Mesenchymal stem cell (in vitro differentiated cells and primary cell): ENCODE measurements around the gene ARL6.

ENCODE experiments used
- DNase-seq: peaks from one replicate; pipeline ENCODE4 v3.0.0-alpha.2; 2013
- H2AFZ ChIP-seq: one replicate; pipeline ENCODE4 v1.6.1; 2013; ENCODE audit warnings: low read depth, mild to moderate bottlenecking, control low read depth, inconsistent platforms, low read length, moderate library complexity
- H2AK5ac ChIP-seq: 2 replicates; pipeline ENCODE4 v1.6.1; 2013; ENCODE audit warnings: low read length, moderate library complexity, mild to moderate bottlenecking, inconsistent platforms; ENCODE audit not compliant: severe bottlenecking
- H2BK120ac ChIP-seq: one replicate; pipeline ENCODE4 v1.6.1; 2013; ENCODE audit warnings: low read depth, mild to moderate bottlenecking, inconsistent platforms, low read length, moderate library complexity
- H2BK12ac ChIP-seq, 2 experiments: one replicate each; pipeline ENCODE4 v1.6.1; 2013; ENCODE audit warnings: inconsistent platforms in 2 of 2, low read length in 2 of 2, mild to moderate bottlenecking in 2 of 2, moderate library complexity in 2 of 2, control low read depth in 1 of 2
- H2BK15ac ChIP-seq: one replicate; pipeline ENCODE4 v1.6.1; 2013; ENCODE audit warnings: mild to moderate bottlenecking, low read depth, inconsistent platforms; ENCODE audit not compliant: poor library complexity, severe bottlenecking
- H2BK5ac ChIP-seq: 2 replicates; pipeline ENCODE4 v1.6.1; 2013; ENCODE audit warnings: low read depth, mild to moderate bottlenecking, low read length, control low read depth, inconsistent platforms; ENCODE audit not compliant: poor library complexity, severe bottlenecking
- H3K14ac ChIP-seq, 2 experiments: one replicate each; pipeline ENCODE4 v1.6.1; 2013; ENCODE audit warnings: inconsistent platforms in 2 of 2, low read length in 2 of 2, control low read depth in 1 of 2, mild to moderate bottlenecking in 1 of 2, moderate library complexity in 1 of 2
- H3K18ac ChIP-seq, 2 experiments: one replicate each; pipeline ENCODE4 v1.6.1; 2013; ENCODE audit warnings: inconsistent platforms in 2 of 2, low read length in 2 of 2, control low read depth in 1 of 2, low read depth in 1 of 2, mild to moderate bottlenecking in 1 of 2
- H3K23ac ChIP-seq, 2 experiments: one replicate each; pipeline ENCODE4 v1.6.1; 2013; ENCODE audit warnings: inconsistent platforms in 2 of 2, low read length in 2 of 2, mild to moderate bottlenecking in 2 of 2, moderate library complexity in 2 of 2, control low read depth in 1 of 2
- H3K27ac ChIP-seq: 2 replicates; pipeline ENCODE4 v1.5.1; 2013; ENCODE audit warnings: mild to moderate bottlenecking, moderate library complexity, low read length, control low read depth, inconsistent platforms; ENCODE audit not compliant: poor library complexity, severe bottlenecking
- H3K27me3 ChIP-seq, 2 experiments: 2 replicates each; pipeline versions ENCODE4 v1.6.1 to v1.7.0; 2013; ENCODE audit warnings: low read length in 2 of 2, mild to moderate bottlenecking in 2 of 2, moderate library complexity in 2 of 2, control low read depth in 1 of 2, inconsistent platforms in 1 of 2; ENCODE audit not compliant: control insufficient read depth in 1 of 2, insufficient read depth in 1 of 2
- H3K36me3 ChIP-seq, 2 experiments: 2 replicates each; pipeline versions ENCODE4 v1.6.1 to v1.7.0; 2013; ENCODE audit warnings: low read length in 2 of 2, control low read depth in 1 of 2, inconsistent platforms in 1 of 2, low read depth in 1 of 2, mild to moderate bottlenecking in 1 of 2; ENCODE audit not compliant: insufficient read depth in 2 of 2, control insufficient read depth in 1 of 2
- H3K4ac ChIP-seq, 2 experiments: one replicate each; pipeline ENCODE4 v1.6.1; 2013; ENCODE audit warnings: inconsistent platforms in 2 of 2, low read length in 2 of 2, mild to moderate bottlenecking in 2 of 2, moderate library complexity in 2 of 2, control low read depth in 1 of 2, low read depth in 1 of 2
- H3K4me1 ChIP-seq: 2 replicates; pipeline ENCODE4 v1.6.1; 2013; ENCODE audit warnings: low read depth, low read length, control low read depth; ENCODE audit not compliant: control insufficient read depth, insufficient read depth
- H3K4me2 ChIP-seq: 2 replicates; pipeline ENCODE4 v1.6.1; 2013; ENCODE audit warnings: low read length, mild to moderate bottlenecking, inconsistent platforms; ENCODE audit not compliant: poor library complexity, severe bottlenecking
- H3K4me3 ChIP-seq, 2 experiments: 2 replicates each; pipeline versions ENCODE4 v1.5.1 to v1.7.0; 2013; ENCODE audit warnings: low read length in 2 of 2, mild to moderate bottlenecking in 2 of 2, control low read depth in 1 of 2, low read depth in 1 of 2; ENCODE audit not compliant: insufficient read depth in 1 of 2
- H3K79me1 ChIP-seq: replicated peaks from 2 replicates; pipeline ENCODE4 v1.6.1; 2013; ENCODE audit warnings: mild to moderate bottlenecking, control low read depth, low read length, inconsistent platforms; ENCODE audit not compliant: poor library complexity, severe bottlenecking
- H3K9ac ChIP-seq: 2 replicates; pipeline ENCODE4 v1.7.0; 2013; ENCODE audit warnings: mild to moderate bottlenecking, low read length, moderate library complexity
- H3K9me3 ChIP-seq: 2 replicates; pipeline ENCODE4 v1.7.0; 2013; ENCODE audit warnings: mild to moderate bottlenecking, low read length; ENCODE audit not compliant: control insufficient read depth
- H4K8ac ChIP-seq: one replicate; pipeline ENCODE4 v1.6.1; 2013; ENCODE audit warnings: inconsistent platforms, mild to moderate bottlenecking, low read length, moderate library complexity
- H4K91ac ChIP-seq: one replicate; pipeline ENCODE4 v1.6.1; 2013; ENCODE audit warnings: mild to moderate bottlenecking, low read length, inconsistent platforms
- WGBS: methylation state at CpG from one replicate; pipeline ENCODE4 v1.1.7; 2013; ENCODE audit warnings: mixed read lengths; 5-methylcytosine and 5-hydroxymethylcytosine counted together

Gene ARL6

DNA sequence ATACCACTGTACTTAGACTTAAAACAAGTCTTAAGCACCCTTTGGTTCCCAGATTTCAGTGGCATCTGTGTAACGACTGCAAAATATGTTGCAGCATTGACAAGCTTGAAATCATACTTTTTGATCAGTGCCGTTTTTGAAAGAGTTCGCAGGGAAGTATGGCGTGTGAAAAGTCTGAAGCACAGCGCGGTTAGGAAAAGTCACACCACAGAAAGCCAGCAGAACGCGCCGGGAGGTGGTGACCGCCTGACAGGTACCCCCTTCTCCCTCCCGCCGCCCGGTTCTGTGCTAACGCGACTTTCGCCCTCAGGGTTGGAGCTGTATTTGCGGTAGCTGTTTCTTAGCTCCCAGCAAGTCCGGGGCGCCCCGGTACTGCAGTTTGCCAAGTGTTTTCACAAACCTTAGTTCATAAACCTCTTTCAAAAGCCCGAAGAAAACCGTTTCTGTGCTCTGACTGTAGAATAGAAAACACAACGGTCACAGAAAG, 56.8 kb downstream of the ARL6 start:
- no peaks in the 10 kb centered on the region for H3K9me3 ChIP-seq
- no peaks in the 10 kb centered on the region for H3K27me3 ChIP-seq
- H3K18ac ChIP-seq, result peak overlapping the region in 1 of 2 experiments; percentile 90
- peak overlapping the region; percentile 76 to 91 for H3K4me3 ChIP-seq
- H2AFZ ChIP-seq, result peak overlapping the region; percentile 97
- DNase-seq, result peak; percentile 84
- H4K8ac ChIP-seq, result peak overlapping the region; percentile 67
- peak overlapping the region in 1 of 2 experiments; percentile 91 for H3K4ac ChIP-seq
- H3K14ac ChIP-seq, result peak overlapping the region in 1 of 2 experiments; percentile 91
- peak overlapping the region in 1 of 2 experiments; percentile 71 for H2BK12ac ChIP-seq
- H2BK15ac ChIP-seq, result no peak overlapping the region
- peak overlapping the region; percentile 88 for H3K4me2 ChIP-seq
- 1% methylated on average over 23 of the region's 23 CpGs for WGBS
- H3K79me1 ChIP-seq, result peaks cover 11% of the 10 kb centered on the region
- no peak overlapping the region for H2BK5ac ChIP-seq
- no peaks in the 10 kb centered on the region for H3K36me3 ChIP-seq
- H3K4me1 ChIP-seq, result peaks cover 4% of the 10 kb centered on the region
- H4K91ac ChIP-seq, result no peak overlapping the region
- H3K9ac ChIP-seq, result peak overlapping the region; percentile 91
- H2AK5ac ChIP-seq, result no peak overlapping the region
- peak overlapping the region; percentile 66 for H3K27ac ChIP-seq
- H3K23ac ChIP-seq, result no peak overlapping the region
- H2BK120ac ChIP-seq, result no peak overlapping the region

DNA sequence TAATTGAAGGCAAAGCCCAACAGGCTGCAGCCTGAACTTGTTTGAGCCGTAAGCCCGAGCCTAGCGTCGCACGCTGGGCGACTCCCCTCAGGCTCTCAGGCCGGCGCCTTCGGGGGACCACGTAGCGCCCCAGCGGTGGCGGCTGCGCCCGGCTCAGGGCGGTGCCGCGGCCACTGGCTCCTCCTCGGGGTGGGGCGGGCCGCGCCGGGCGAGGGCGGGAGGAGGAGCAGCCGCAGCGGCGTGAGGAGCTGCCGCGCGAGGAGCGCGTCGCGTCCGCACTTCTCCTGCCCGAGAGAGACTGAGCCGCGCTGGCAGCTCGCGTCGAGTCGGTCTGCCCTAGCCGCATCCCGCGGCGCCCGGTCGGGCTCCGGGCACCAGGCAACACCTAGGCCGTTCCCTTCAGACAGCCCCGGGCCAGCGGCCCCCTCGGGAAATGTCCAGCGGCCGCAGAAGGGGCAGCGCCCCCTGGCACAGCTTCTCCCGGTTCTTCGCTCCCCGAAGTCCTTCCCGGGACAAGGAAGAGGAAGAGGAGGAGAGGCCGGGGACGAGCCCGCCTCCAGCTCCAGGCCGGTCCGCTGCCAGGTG, 57.3 kb downstream of the ARL6 start, which contains the start of gene CRYBG3:
CRYBG3 (plus strand) TSS at position 238 of the 585 bp plus-strand sequence; CDS start at position 434, 196 bp downstream.
- Histone ChIP-seq H4K8ac (peak within 1 kb of the TSS; percentile 67), H3K36me3 (no peaks in the 10 kb centered on the region), H2BK15ac (no peak within 1 kb of the TSS), H2BK5ac (peak within 1 kb of the TSS; percentile 20), H3K14ac (peak within 1 kb of the TSS in 1 of 2 experiments; percentile 96), H3K18ac (peak within 1 kb of the TSS; percentile 78 to 98), H3K4ac (peak within 1 kb of the TSS in 1 of 2 experiments; percentile 91), H4K91ac (no peak within 1 kb of the TSS), H3K23ac (peak within 1 kb of the TSS in 1 of 2 experiments; percentile 55), H3K27ac (peak within 1 kb of the TSS; percentile 66), H2AFZ (peak within 1 kb of the TSS; percentile 97), H3K4me3 (peak within 1 kb of the TSS; percentile 76 to 91), H3K4me1 (peaks cover 4% of the 10 kb centered on the region), H3K79me1 (peaks cover 12% of the 10 kb centered on the region), H3K9me3 (no peaks in the 10 kb centered on the region), H2BK12ac (peak within 1 kb of the TSS in 1 of 2 experiments; percentile 94), H3K9ac (peak within 1 kb of the TSS; percentile 91), H3K4me2 (peak within 1 kb of the TSS; percentile 88), H3K27me3 (no peaks in the 10 kb centered on the region), H2BK120ac (peak within 1 kb of the TSS; percentile 78), H2AK5ac (no peak within 1 kb of the TSS)
- DNase-seq, result peak; percentile 87
- WGBS, result 0% methylated on average over 43 of the region's 66 CpGs

DNA sequence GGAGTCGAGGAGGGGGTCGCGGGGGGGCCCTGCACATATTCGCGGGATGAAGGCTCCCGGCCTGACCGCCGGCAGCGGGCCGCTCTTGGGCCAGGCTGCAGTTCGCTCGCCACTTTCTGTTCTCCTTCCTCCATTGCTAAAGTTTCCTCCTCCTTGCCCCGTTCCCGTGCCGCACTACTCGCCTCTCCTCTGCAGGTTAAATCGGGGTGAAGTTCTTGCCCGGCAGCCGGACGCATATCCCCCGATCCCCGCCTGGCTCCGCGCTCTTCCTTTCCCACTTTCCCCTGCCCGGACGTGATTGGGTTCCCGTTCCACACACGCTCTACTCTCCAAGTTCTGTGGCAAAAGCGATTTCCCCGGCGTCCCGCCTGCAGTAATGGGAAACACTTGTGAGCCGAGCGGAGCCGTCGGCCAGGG, 57.8 kb downstream of the ARL6 start:
- Histone ChIP-seq H4K91ac (no peak overlapping the region), H3K36me3 (no peaks in the 10 kb centered on the region), H2AFZ (peak overlapping the region; percentile 96), H3K79me1 (peaks cover 16% of the 10 kb centered on the region), H3K4me1 (peaks cover 4% of the 10 kb centered on the region), H4K8ac (peak overlapping the region; percentile 22), H2BK120ac (peak overlapping the region; percentile 78), H3K9ac (peak overlapping the region; percentile 91), H3K14ac (peak overlapping the region in 1 of 2 experiments; percentile 96), H3K18ac (peak overlapping the region; percentile 78 to 98), H3K4me3 (peak overlapping the region; percentile 76 to 91), H3K9me3 (no peaks in the 10 kb centered on the region), H2BK12ac (no peak overlapping the region), H2BK5ac (peak overlapping the region; percentile 20), H2AK5ac (no peak overlapping the region), H3K4me2 (peak overlapping the region; percentile 88), H2BK15ac (no peak overlapping the region), H3K27ac (peak overlapping the region; percentile 57), H3K27me3 (no peaks in the 10 kb centered on the region), H3K4ac (peak overlapping the region in 1 of 2 experiments; percentile 73), H3K23ac (peak overlapping the region in 1 of 2 experiments; percentile 55)
- 0% methylated on average over 28 of the region's 36 CpGs for WGBS
- peak; percentile 82 for DNase-seq
